PC-9 (cell line): Measurements from ENCODE around the gene PEF1.

ENCODE experiments used
- CTCF ChIP-seq: fragments of 200-600 bp; sonication (generic); conservative IDR thresholded peaks from 2 replicates; pipeline ENCODE4 v1.6.1; 2017; ENCODE audit warnings: mixed run types, antibody characterized with exemption, mild to moderate bottlenecking, moderate library complexity
- EZH2 ChIP-seq: fragments of 200-600 bp; sonication (generic); IDR thresholded peaks from 2 replicates; pipeline ENCODE4 v1.8.0; 2017; ENCODE audit warnings: antibody characterized with exemption, low read depth

- TF ChIP-seq CTCF (no peak), EZH2 (no peak)
These were observed 26.5 kb upstream of the PEF1 start for GRCh38 chr1:31671147-31671546.
